Measurements from ENCODE around the gene SP9.

SP9 gene

DNA sequence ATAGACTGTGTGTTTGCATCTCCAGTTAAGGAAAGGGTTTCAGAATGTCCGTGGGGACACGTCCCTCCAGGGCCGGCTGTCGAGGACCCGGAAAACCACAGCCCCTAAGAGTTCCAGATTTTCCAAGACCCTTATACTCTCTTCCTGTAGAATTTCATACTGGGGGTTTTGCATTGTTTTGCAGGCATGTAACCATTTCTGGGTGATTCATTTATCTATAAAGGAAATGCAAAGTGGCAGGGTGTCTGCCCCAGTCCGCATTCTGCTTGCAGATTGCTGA lies 8.5 kb downstream of the SP9 start:
- in situ Hi-C loops (cut with MboI; ENCODE audit: low sequenced_read_pairs) = loop anchor here (25.0 kb wide), 1 partner anchor 181 kb away; no protein-coding TSS in a partner anchor

DNA sequence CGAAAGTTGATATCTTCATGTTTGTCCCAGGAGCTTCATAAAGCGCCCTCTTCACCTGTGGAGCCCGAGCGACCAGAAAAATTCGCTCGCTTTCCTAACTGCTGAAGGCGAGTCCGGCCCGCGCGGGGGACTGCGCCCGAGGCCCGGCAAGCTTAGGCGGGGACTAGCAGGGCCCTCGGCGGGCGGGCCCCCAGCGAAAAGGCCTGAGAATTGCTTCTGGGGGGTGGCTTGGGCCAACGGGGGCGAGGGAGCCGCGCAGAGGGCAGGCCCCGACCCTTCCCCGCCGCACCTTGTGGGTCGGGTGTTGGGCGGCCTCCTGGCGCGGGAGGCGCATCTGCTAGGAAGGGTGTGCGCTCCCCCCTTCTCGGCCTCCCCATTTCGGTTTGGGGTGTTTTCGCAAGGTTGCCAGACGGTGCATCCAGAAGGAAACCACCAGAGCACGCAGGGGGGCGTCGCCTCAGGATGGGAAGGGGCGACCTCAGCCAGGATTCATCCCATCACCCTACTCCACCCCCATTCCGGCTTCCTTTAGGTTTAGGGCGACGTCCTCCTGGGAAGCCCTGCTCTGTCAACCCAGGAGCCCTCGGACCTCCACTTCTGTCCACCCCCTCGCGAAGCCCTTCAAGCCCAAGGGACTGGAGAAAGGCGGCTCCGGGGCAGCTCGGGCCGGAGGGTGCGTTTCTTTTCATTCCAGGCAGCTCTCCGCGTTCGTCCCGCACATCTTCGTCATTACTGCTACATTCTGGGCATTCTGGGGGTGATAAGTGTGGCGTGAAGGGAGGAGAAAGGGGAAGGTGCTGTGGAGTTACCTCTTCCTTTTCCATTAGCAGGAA lies 9.1 kb downstream of the SP9 start:
- in situ Hi-C loops (cut with MboI; ENCODE audit: low sequenced_read_pairs) = loop anchor here (25.0 kb wide), 1 partner anchor 182 kb away; no protein-coding TSS in a partner anchor

DNA sequence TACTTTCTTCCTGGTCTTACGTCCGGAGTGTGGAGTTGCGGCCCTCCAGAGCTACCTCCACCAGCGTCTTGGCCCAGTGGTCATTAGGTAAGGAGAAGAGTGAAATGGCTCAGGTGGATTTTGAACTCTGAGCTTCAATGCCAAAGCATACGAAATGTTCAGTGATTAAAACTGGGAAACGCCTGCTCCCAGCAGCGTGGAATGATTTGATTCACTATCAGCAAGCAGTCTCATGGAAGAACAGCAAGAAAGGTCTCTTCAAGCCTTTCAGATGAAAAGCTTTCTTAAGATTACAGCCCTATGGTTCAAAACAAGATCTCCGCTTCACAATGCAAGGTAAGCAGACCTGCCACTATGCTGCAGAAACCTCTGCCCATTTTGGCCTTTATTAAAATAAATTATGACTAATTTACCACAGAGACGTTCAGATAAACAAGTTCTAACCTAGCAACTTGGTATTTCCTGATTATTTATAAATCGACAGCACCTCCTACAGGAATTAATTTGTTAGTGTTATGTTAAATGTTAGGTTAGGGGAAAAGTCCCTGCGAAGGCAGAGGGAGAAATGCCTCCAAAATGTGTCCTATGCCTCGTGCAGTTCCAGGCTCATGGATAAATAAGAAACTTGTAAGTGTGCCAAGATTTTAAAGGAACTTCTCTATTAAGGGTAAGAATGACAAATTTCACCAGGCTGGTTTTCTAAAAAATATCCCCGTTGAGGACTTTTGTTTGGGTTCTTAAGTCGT lies 10.1 kb downstream of the SP9 start:
- in situ Hi-C loops (cut with MboI; ENCODE audit: low sequenced_read_pairs) = loop anchor here (25.0 kb wide), 1 partner anchor 183 kb away; no protein-coding TSS in a partner anchor

DNA sequence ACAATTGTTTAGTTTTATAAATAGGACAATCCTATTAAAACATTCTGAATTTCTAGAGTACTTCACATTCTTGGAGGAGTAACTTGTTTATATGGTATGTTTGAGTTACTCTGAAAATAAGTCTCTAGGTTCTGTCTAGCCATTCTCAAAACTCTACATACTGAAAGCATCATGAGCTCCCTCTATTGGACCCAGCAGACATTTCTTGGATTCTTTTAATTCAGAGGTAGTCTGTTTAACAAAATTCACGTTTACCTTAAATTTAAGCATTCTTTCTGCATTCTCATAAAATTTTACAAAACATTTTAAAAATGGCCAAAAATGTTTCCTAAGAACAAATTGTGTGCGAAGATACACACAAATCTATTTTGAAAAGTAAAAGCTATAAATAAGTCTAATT lies 15.3 kb downstream of the SP9 start:
- in situ Hi-C loops (cut with MboI; ENCODE audit: low sequenced_read_pairs) = loop anchor here (25.0 kb wide), 1 partner anchor 938 kb away; no protein-coding TSS in a partner anchor

DNA sequence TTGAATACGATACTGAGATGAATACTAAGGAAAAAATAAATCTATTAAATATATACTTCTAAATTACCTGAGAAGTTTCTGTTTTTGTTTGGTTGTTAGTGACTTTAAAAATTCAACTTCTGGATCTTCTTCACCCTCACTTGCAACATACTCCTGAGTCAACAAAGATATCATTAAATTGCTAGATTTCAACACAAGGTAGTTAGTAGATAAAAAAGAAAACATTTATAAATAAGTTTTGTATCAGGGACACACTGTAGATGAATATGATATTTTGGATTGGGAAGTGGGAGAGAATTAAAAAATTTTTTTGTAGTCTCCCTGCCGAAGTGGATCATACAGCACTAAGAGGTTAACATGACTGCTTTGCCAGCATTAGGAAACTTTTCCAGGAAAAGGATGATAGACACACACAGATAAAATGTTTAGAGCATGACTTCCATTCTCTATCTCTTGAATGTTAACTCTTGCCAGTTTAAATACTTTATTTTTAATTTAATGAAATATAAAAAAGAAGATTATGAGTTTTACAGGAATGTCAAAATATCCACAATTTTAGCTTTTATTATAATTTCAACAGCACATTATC lies 15.9 kb downstream of the SP9 start:
- in situ Hi-C loops (cut with MboI; ENCODE audit: low sequenced_read_pairs) = loop anchor here (25.0 kb wide), 1 partner anchor 938 kb away; no protein-coding TSS in a partner anchor

DNA sequence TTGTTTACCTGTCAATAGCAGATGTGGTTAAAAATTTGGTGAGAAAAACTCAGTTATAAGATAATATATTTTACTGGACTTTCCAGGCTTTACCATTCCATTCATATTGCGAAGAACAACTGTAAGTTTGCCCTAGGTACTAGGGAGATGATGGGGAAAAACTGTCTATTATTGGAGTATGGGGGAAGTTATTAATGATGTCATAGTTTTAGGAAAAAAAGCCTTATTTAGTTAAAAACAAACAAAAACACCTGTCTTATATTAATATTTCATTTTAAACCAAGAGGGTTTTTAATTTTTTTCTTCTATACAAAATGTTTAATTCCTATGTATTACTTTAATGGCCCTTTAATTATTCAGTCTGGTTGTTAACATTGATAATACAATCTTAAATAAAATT lies 18.2 kb downstream of the SP9 start:
- in situ Hi-C loops (cut with MboI; ENCODE audit: low sequenced_read_pairs) = loop anchor here (25.0 kb wide), 1 partner anchor 941 kb away; no protein-coding TSS in a partner anchor

DNA sequence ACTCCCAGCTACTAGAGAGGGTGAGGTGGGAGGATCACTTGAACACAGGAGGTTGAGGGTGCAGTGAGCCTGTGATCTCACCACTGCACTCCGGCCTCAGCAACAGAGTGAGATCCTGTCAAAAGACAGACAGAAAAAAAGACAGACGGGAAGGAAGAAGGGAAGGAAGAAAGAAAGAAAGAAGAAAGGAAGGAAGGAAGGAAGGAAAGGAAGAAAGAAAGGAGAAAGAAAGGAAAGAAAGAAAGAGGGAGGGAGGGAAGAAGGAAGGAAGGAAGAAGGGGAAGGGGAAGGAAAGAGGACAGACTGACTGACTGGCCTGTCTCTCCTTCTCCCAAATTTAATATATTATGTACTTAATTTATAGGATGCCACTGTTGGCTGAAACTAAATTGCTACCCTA lies 21.6 kb downstream of the SP9 start:
- in situ Hi-C loops (cut with MboI; ENCODE audit: low sequenced_read_pairs) = loop anchor here (25.0 kb wide), 1 partner anchor 944 kb away; no protein-coding TSS in a partner anchor

DNA sequence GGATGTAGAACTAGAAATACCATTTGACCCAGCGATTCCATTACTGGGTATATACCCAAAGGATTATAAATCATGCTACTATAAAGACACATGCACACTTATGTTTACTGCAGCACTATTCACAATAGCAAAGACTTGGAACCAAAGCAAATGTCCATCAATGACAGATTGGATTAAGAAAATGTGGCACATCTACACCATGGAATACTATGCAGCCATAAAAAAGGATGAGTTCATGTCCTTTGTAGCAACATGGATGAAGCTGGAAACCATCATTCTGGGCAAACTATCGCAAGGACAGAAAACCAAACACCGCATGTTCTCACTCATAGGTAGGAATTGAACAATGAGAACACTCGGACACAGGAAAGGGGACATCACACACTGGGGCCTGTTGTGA lies 24.9 kb downstream of the SP9 start:
- in situ Hi-C loops (cut with MboI; ENCODE audit: low sequenced_read_pairs) = loop anchor here (25.0 kb wide), 1 partner anchor 947 kb away; no protein-coding TSS in a partner anchor

DNA sequence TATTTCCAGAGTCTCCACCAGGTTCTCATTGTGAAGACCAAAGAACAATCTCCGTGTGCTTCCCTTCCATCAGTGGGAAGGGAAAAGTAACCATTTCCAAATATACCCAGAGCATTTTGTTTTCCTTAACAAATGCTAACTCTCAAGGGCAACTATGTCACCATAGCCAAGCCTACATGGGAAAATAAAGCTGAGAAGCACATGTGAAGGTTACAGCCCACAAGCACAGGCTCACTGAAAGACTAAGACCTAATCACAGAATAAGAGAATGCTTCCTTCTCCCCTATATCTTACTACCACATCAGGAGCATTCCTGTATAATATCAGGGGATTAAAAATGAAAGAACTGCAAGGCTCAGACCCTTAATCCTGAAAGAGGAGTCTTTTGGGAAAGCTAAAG lies 28.2 kb downstream of the SP9 start:
- in situ Hi-C loops (cut with MboI; ENCODE audit: low sequenced_read_pairs) = loop anchor here (25.0 kb wide), 1 partner anchor 951 kb away; no protein-coding TSS in a partner anchor

DNA sequence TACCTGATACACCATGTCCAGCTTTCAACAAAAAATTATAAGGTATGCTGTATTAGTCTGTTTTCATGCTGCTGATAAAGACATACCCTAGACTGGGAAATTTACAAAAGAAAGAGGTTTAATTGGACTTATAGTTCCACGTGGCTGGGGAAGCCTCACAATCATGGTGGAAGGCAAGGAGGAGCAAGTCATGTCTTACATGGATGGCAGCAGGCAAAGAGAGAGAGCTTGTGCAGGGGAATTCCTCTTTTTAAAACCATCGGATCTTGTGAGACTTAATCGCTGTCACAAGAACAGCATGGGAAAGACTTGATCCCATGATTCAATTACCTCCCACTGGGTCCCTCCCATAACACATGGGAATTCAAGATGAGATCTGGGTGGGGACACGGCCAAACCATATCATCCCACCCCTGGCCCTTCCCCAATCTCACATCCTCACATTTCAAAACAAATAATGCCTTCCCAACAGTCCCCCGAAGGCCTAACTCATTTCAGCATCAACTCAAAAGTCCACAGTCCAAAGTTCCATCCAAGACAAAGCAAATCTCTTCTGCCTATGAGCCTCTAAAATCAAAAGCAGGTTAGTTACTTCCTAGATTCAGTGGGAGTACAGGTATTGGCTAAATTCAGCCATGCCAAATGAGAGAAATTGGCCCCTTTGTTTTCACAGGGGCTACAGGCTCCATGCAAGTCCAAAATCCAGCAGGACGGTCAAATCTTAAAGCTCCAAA lies 28.9 kb downstream of the SP9 start:
- in situ Hi-C loops (cut with MboI; ENCODE audit: low sequenced_read_pairs) = loop anchor here (25.0 kb wide), 1 partner anchor 951 kb away; no protein-coding TSS in a partner anchor

DNA sequence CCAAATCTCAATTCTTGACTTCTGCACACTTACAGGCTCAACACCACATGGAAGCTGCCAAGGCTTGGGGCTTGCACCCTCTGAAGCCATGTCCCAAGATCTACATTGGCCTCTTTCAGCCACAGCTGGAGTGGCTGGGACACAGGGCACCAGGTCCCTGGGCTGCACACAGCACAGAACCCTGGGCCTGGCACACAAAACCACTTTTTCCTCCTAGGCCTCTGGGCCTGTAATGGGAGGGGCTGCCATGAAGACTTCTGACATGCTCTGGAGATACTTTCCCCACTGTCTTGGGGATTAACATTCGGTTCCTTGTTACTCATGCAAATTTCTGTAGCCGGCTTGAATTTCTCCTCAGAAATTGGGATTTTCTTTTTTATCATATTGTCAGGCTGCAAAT lies 29.9 kb downstream of the SP9 start:
- in situ Hi-C loops (cut with MboI; ENCODE audit: low sequenced_read_pairs) = loop anchor here (25.0 kb wide), 1 partner anchor 952 kb away; no protein-coding TSS in a partner anchor

DNA sequence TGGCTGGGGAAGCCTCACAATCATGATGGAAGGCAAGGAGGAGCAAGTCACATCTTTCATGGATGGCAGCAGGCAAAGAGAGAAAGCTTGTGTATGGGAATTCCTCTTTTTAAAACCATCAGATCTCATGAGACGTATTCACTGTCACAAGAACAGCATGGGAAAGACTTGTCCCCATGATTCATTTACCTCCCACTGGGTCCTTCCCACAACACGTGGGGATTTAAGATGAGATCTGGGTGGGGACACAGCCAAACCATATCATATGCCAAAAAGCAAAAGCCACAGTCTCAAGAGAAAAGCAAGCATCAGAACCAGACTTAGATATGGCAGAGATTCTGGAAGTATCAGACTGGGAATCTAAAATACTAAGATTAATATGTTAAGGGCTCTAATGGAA lies 30.8 kb downstream of the SP9 start:
- in situ Hi-C loops (cut with MboI; ENCODE audit: low sequenced_read_pairs) = loop anchor here (25.0 kb wide), 1 partner anchor 953 kb away; no protein-coding TSS in a partner anchor

DNA sequence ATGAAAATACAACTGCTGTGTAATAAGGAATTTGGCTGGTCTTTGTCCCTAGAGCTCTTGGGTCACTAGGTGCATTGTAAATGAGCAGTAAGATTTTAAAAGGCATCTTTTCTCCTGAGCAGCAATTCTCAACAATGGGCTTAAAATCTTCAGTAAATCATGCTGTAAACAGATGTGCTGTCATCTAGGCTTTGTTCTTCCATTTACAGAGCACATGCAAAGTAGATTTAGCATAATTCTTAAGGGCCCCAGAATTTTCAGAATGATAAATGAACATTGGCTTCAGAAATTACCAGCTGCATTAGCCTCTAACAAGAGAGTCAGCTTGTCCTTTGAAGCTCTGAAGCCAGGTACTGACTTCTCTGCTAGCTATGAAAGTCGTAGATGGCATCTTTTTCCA lies 33.9 kb downstream of the SP9 start:
- in situ Hi-C loops (cut with MboI; ENCODE audit: low sequenced_read_pairs) = loop anchor here (25.0 kb wide), 1 partner anchor 956 kb away; no protein-coding TSS in a partner anchor

DNA sequence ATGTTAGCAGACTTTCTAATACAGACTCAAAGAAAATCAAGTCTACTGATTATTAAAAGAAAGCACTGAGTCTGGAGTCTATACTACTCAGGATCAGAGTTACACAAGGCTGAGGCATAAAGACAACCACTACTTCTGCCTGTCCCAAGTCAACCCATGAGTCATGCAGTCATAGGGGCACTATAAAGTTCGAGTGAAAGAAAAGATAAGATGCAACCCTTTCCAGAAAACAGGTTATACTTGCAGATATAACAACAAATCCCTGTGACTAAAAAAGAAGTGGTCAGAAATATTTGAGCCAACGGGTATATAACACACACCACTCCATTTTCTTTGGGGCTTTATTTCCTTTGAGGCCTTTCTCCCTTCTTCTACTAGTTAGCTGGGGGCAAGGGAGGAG lies 42.2 kb downstream of the SP9 start:
- in situ Hi-C loops (cut with MboI; ENCODE audit: low sequenced_read_pairs) = no loop called here

DNA sequence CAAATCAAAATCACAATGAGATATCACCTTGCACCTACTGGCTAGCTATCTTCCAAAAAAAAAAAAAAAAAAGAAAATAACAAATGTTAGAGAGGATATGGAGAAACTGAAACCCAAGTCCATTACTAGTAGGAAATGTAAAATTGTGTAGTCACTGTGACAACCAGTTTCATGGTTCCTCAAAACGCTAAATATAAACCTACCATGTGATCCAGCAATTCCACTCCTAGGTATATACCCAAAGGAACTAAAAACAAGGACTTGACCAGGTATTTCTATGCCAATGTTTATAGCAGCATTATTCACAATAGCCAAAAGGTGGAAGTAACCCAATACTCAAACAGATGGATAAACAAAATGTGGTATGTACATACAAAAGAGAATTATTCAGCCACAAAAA lies 49.0 kb downstream of the SP9 start:
- in situ Hi-C loops (cut with MboI; ENCODE audit: low sequenced_read_pairs) = no loop called here

DNA sequence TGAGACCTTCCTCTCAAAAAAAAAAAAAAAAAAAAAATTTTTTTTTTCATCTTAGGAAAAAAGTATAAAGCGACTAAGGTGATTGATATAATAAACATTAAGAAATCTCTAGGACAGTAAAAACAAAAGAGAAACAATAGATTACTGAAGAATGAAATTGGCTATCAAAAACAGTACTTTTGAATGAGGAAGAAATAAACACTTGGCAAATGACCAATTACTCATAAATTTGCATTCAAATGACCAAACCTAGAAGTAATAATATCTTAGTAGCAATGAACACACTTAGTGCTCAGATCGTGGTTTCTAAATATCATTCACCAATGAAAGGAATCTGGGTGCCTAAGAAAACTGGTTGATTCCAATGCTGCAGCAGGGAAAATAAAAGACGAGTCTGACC lies 50.4 kb downstream of the SP9 start:
- in situ Hi-C loops (cut with MboI; ENCODE audit: low sequenced_read_pairs) = no loop called here
